Fibroblast of villous mesenchyme (primary cell): ENCODE results near the gene KCNIP1. TPM values are rescaled to one million over a fixed set of nuclear protein-coding genes. Genes with fewer than 3 reads are reported as not detected.

Experiments
- DNase-seq: peaks from one replicate; pipeline ENCODE4 v3.0.0-alpha.2; 2010; ENCODE audit warnings: low read depth
- H3K4me3 ChIP-seq: 2 replicates; pipeline ENCODE4 v1.5.1; 2011; ENCODE audit warnings: low read depth, mild to moderate bottlenecking, low read length
- total RNA-seq: library from RNA; depleted of rRNA; stranded (reverse); fragments of >200 nt; gene quantifications from 2 replicates; pipeline ENCODE4 v1.2.3, GENCODE V29; 2012
- TF ChIP-seq, protein P1 (sequence below): IDR thresholded peaks from 2 replicates; pipeline ENCODE4 v1.5.1; 2012; ENCODE audit warnings: low read depth, mild to moderate bottlenecking, low read length; ENCODE audit not compliant: insufficient read depth

KCNIP1 gene
- total RNA-seq, 1 donor: not detected

DNA sequence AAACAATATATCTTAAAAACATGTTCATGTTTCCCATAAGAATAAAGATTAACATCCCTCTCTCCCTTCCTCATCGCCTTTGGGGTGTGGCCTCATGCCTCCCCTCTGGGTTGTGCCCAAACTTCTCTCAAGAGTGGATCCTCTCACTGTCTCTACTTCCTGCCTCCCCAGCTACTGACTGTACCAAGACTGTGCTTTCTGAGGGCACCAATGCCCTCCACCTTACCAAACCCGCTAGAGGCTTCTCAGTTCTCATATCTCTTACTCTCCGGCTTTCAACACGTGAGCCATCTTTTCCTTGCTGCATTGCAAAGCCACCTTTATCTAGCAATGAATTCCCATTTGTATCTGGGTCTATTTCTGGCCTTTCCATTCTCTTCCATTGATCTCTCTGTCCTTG, 34.4 kb upstream of the KCNIP1 start:
- no peak for DNase-seq
- no peak overlapping the region for H3K4me3 ChIP-seq
- TF ChIP-seq, protein P1, sequence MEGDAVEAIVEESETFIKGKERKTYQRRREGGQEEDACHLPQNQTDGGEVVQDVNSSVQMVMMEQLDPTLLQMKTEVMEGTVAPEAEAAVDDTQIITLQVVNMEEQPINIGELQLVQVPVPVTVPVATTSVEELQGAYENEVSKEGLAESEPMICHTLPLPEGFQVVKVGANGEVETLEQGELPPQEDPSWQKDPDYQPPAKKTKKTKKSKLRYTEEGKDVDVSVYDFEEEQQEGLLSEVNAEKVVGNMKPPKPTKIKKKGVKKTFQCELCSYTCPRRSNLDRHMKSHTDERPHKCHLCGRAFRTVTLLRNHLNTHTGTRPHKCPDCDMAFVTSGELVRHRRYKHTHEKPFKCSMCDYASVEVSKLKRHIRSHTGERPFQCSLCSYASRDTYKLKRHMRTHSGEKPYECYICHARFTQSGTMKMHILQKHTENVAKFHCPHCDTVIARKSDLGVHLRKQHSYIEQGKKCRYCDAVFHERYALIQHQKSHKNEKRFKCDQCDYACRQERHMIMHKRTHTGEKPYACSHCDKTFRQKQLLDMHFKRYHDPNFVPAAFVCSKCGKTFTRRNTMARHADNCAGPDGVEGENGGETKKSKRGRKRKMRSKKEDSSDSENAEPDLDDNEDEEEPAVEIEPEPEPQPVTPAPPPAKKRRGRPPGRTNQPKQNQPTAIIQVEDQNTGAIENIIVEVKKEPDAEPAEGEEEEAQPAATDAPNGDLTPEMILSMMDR: no peak

DNA sequence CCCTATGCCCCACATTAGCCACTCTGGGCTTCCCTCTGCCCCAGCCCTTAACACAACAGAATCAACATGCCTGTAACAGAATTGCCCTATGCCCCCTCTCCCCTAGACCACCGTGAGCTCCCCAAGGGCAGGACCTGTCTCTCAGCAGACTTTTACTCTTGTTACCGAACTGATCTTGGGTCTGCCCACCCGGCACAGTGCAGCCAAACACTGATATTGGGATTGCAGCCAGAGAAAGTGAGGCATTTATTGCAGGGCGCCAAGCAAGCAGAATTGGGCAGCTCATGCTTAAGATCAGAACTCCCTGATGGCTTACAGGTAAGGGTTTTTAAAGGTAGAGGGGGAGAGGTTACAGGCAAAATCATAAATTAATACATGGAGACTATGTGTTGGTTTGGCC, 33.5 kb upstream of the KCNIP1 start:
- H3K4me3 ChIP-seq: no peak overlapping the region
- no peak for DNase-seq
- TF ChIP-seq, protein P1: no peak

DNA sequence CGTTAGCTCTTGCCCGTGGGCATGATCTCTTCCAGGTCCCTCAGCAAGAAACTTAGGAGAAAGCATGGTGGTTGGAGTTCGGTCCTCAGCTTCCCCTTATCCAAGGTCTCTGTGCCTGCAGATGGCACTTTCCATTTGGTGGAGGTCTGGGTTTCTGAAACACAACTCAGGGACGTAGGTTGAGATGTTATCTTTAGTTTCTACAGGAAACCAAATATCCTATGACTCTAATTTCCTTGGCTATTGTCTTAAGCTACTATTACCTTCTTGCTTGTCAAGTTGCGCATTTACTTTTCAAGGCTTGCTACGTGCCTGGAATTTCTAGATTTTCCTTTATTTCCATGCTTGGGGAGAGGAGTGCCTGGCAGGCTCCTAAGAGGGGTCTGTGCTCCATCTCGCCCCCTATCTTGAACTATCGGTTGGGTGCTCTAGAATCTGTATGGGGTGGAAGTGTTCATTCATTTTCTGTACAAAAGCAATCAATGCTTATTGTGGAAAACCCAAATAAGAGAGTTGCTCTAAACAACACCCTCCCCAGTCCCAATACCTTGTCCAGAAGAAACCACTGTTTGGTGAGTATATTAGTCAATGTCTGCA, 32.9 kb upstream of the KCNIP1 start:
- TF ChIP-seq, protein P1: no peak
- DNase-seq: no peak
- H3K4me3 ChIP-seq: no peak overlapping the region

DNA sequence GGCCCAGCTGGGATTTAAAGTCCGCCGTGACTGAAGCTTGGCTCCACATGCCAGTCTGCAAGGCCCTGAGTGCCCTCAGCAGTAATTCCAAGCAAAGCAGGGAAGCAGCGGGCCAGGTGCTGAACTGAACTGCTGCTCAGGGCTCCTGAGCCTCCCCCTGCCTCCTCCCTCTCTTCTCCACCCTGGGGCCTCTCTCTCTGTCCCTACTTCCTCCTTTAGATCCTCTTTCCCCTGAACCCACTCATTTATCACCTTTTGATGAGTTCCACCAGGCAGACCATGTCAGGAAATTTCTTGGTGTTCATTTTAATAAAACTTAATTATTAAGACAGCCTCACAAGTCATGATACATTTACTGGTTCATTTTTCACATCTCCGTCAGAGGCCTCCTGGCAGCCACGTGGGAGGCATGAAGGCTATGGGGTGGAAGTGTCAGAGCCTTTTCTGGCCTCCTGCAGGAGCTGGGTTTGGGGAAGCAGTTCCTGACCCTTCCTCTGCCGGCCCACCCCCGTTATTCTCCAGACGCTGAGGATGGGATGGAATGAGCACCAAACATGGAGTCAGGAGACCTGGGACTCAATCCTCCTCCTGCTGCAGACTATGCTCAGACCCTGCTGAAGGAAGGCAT, 32.2 kb upstream of the KCNIP1 start:
- no peak for DNase-seq
- TF ChIP-seq, protein P1: no peak
- H3K4me3 ChIP-seq: no peak overlapping the region

DNA sequence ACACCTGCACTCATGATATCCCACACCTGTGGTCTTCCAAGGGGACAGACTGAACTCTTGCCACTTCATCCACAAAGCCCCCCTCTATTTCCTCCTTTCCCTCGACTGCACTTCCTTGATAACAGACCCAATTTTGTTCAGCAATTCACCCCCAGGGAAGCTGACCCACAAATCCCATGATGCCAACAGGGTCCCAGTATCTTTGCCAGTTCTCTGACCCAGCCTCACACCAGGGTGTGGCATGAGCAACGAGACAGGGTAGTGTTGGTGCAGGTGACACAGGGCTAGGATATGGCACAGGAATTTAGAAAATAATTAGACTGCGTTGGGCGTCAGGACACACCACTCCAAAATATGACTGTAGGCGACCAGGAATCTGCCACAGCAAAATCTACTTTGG, 30.2 kb upstream of the KCNIP1 start:
- TF ChIP-seq, protein P1: no peak
- H3K4me3 ChIP-seq: no peak overlapping the region
- no peak for DNase-seq

DNA sequence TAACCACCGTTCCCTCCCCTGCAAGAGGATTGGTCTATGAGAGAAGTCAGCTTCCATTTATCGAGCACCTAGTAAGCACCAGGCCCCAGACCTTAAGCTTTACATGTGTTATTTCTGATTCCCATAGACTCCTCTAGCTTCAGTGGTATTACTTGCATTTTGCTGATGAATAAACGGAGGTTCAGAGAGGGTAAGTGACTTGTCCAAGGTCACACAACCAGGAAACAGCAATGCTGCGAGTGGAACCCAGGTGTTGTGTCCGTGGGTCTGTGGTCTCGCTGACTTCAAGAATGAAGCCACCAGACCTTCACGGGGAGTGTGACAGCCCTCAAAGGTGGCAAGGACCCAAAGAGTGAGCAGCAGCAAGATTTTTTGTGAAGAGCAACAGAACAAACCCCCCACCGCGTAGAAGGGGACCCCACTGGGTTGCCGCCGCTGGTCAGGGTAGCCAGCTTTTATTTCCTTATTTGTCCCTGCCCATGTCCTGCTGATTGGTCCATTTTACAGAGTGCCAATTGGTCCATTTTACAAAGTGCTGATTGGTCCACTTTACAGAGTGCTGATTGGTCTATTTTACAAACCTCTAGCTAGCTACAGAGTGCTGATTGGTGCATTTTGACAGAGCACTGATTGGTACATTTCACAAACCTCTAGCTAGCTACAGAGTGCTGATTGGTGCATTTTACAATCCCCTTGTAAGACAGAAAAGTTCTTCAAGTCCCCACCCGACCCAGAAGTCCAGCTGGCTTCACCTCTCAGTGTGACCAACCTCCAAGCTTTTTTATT, 29.1 kb upstream of the KCNIP1 start:
- no peak for DNase-seq
- no peak overlapping the region for H3K4me3 ChIP-seq
- TF ChIP-seq, protein P1: no peak
